GM12801 (cell line): ENCODE measurements around the gene CFAP46.

Source experiments
- CTCF ChIP-seq: IDR thresholded peaks from one replicate; pipeline ENCODE4 v1.5.1; 2011; ENCODE audit warnings: control low read depth; ENCODE audit not compliant: insufficient read length; ENCODE audit errors: extremely low read depth

CFAP46 gene

DNA sequence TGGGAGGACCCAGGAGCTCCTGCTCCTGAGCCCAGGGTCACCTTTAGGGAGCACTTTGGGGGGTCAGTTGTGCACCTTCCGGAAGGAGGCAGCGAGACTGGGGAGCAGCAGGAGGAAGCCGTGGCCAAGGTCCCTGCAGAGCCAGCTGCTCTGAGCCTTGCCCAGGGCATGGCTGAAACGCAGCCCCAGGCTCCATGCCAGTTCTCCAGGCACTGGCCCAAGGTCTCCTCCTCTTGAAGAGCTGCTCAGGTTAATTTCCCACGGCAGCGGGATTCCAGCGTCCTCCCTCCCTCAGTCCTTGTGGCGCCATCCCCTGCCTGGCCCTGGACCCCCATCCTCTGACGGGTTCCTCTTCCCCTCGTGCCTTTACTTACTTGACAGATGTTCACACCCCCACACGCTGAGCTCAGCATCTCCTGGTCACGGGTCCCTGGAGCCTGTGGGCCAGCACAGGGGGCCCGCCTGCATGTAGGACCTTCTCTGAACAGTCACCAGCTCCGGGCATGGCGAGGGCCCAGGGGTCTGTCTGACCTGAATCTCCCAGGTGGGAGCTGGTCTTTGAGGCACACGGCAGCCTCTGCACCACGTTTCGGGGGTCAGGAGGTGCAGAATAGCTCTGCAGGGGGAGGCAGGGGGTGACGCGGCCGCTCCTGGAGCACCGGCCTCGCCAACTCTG, 16.7 kb upstream of the CFAP46 start:
- TF ChIP-seq CTCF, result no peak

- TF ChIP-seq CTCF, result no peak
Observed at GRCh38 chr10:132957981-132958882, 15.9 kb upstream of the CFAP46 start.

- TF ChIP-seq CTCF, result no peak
Observed at GRCh38 chr10:132957131-132957530, 14.8 kb upstream of the CFAP46 start.

GRCh38 chr10:132955479-132955878, 13.1 kb upstream of the CFAP46 start:
- no peak for TF ChIP-seq CTCF

DNA sequence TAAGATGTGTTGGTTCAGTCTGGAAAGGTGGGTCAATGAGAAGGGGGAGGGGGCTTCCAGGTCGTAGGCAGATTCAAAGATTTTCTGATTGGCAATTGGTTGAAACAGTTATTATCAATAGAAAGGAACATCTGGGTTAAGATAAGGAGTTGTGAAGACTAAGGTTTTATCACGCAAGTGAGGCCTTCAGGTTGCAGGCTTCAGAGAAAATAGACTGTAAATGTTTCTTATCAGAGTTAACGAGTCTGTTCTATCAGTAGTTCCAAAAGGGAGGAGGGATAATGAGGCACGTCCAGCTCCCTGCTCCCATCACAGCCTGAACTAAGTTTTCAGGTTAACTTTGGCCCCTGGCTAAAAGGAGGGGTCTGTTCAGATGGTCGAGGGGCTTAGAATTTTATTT, 11.1 kb upstream of the CFAP46 start:
- TF ChIP-seq CTCF, result no peak

GRCh38 chr10:132951926-132952325, 9.6 kb upstream of the CFAP46 start:
- no peak for TF ChIP-seq CTCF

DNA sequence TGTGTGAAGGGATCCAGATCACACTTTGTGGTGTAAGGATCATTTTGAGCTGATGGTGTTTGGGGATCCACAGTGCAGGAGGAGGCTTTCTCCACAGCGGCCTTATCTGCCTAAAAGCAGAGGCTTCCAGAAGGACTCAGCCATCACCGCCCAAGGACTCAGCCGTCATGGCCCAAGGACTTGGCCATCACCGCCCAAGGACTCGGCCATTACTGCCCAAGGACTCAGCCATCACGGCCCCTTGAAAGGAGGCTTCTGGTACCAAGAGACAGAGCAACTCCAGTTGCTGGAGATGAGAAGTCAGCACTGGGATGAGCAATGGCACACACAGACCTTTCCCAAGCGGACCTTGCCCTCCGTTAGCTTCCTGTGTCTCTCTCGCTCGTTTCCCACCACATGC, 6.0 kb upstream of the CFAP46 start:
- no peak for TF ChIP-seq CTCF
